Measurements from ENCODE around the gene SYCP1.
"Not testable (repeated sequence)": the region's sequence is repeated elsewhere in the genome, so short reads cannot be mapped to it uniquely, and the experiment has no call there.

The SYCP1 gene, protein sequence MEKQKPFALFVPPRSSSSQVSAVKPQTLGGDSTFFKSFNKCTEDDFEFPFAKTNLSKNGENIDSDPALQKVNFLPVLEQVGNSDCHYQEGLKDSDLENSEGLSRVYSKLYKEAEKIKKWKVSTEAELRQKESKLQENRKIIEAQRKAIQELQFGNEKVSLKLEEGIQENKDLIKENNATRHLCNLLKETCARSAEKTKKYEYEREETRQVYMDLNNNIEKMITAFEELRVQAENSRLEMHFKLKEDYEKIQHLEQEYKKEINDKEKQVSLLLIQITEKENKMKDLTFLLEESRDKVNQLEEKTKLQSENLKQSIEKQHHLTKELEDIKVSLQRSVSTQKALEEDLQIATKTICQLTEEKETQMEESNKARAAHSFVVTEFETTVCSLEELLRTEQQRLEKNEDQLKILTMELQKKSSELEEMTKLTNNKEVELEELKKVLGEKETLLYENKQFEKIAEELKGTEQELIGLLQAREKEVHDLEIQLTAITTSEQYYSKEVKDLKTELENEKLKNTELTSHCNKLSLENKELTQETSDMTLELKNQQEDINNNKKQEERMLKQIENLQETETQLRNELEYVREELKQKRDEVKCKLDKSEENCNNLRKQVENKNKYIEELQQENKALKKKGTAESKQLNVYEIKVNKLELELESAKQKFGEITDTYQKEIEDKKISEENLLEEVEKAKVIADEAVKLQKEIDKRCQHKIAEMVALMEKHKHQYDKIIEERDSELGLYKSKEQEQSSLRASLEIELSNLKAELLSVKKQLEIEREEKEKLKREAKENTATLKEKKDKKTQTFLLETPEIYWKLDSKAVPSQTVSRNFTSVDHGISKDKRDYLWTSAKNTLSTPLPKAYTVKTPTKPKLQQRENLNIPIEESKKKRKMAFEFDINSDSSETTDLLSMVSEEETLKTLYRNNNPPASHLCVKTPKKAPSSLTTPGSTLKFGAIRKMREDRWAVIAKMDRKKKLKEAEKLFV

DNA sequence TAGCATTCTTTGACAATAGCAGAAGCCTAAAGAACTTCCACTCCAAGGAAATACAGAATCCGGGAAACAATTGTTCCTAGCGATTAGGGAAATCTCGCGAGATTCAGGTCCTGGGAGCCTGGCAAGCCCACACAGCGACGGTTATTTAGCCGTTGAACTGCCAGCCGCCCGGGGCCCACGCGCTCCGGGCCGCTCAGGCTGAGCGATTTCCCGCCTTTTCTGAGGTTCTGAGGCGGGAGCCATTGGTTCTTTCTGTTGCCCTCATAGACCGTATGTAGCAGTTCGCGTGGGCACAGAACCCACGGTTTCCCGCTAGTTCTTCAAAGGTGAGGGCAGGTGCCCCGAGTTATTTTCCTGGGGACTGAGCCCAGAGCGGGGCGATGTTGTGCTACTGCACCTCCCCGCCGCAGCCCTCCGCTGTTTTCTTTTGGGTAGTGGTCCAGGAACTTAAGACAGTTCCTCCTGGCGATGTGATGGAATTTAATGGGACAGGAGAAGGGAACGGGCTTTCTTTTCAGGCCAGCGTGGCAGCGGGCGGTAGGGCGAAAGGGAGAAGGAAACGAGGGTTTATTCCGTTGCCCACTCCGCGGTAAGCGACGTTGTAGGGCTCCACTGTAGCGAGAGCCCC lies at the start of gene SYCP1:
TSS of gene SYCP1 (plus strand) at position 171 of the 628 bp plus-strand sequence. CDS start 602 bp downstream, outside the sequence.
- no peak for DNase-seq

DNA sequence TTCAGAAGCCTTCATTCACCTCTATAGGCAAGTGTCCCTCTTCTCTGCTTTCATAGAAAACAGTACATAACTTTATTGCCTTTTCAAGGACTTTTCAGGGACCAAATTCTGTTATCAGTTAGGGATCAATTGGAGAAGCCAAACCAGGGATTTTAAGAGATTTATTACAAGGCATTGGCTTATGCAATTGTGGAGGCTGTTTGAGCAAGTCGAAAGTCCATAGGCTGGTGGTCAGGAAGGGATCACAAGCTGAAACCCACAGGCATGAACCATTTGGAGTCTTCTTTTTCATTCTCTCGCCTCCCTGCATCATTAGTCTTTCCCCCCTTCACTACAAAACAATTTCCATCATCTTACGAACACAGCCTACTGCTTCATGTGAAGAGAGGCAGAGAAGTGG lies 34.8 kb upstream of the SYCP1 start:
- DNase-seq = no peak

- no peak for DNase-seq
These were observed 34.3 kb upstream of the SYCP1 start for GRCh38 chr1:114820392-114820791.

- DNase-seq = no peak
These were observed 32.7 kb upstream of the SYCP1 start for GRCh38 chr1:114821978-114822377.

- no peak for DNase-seq
These were observed 26.4 kb upstream of the SYCP1 start for GRCh38 chr1:114828251-114828650.

GRCh38 chr1:114830075-114830474 lies 24.6 kb upstream of the SYCP1 start:
- not testable (repeated sequence) for DNase-seq

- DNase-seq = no peak
These were observed 23.2 kb upstream of the SYCP1 start for GRCh38 chr1:114831276-114831994.

- no peak for DNase-seq
These were observed 22.6 kb upstream of the SYCP1 start for GRCh38 chr1:114832057-114832456.

DNA sequence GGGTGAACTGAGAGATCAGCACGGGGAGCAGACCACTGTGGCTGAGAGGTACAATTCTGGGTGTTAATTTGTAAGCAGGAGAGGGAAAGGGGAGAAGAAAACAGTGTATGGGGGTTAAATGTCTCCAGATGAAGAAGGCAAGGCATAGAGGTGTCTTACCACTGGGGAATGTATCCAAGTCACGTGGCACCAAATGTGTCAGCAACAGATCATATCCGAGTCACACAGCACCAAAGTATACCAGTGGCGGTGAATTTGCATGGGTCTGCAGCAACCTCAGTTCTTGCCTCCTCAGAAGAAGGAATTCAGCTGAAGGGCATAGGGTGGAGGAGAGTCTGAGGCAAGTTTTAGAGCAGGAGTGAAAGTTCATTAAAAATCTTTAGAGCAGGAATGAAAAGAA lies 21.2 kb upstream of the SYCP1 start:
- DNase-seq = no peak

DNA sequence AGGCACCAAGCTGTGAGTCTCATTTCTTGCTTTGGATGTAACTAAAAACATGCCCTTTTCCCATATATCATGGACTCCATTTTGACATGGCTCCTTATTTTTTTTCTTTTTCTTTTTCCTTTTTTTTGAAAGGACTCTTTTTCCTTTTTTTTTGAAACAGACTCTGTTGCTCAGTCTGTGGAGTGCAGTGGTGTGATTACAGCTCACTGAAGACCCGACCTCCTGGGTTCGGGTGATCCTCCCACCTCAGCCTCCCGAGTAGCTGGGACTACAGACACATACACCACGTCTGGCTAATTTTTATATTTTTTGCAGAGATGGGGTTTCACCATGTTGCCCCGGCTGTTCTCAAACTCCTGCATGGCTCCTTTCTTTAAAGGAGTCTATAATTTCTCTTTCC lies 10.4 kb upstream of the SYCP1 start:
- DNase-seq = no peak

DNA sequence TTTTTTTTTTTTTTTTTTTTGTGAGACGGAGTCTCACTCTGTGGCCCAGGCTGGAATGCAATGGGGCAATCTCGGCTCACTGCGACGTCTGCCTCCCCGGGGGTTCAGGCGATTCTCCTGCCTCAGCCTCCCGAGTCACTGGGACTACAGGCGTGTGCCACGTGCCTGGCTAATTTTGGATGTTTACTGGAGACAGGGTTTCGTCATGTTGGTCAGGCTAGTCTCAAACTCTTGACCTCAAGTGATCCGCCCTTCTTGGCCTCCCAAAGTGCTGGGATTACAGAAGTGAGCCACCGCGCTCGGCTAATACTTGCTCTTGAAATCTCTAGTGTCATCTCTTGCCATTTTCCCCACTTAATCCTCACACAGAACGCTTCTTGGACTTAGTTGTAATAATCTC lies 1.1 kb upstream of the SYCP1 start:
- DNase-seq = no peak

- DNase-seq = no peak
These were observed 6.7 kb downstream of the SYCP1 start for GRCh38 chr1:114861384-114861783.

DNA sequence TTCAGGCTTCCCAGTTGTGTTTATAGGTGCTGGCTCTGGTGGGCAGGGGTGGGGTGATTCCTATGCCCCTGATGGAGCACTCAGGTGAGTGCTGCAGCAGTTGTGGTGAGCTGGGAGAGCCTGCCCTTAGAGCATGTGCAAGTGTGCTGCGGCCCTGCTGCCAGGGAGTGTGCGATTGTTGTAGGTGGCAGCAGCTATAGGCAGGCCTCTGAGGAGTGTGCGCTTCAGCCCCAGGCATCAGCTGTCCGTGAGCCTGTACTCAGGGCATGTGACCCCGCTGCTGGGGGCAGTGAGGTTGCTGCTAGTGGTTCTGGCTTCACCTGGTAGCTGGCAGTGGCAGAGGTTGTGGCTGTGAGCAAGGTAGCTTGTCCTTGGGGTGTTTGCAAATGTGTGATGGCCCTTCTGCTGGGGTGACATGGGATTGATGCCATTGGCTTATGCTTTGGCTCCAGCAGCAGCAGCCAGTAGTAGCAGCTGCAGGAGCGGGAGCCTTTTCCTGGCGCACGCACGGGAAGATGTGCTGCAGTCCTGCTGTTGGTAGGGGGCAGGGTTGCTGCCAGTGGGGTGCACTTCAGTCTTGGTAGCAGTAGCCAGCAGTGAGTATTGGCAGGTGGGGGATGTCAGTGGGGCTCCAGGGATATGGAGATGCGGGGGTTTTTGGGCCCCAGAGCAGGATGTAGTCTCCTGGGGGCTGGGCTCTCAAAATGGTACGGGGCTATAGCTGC lies 37.7 kb downstream of the SYCP1 start:
- no peak for DNase-seq

GRCh38 chr1:114896795-114897194 lies 42.1 kb downstream of the SYCP1 start:
- DNase-seq = no peak

DNA sequence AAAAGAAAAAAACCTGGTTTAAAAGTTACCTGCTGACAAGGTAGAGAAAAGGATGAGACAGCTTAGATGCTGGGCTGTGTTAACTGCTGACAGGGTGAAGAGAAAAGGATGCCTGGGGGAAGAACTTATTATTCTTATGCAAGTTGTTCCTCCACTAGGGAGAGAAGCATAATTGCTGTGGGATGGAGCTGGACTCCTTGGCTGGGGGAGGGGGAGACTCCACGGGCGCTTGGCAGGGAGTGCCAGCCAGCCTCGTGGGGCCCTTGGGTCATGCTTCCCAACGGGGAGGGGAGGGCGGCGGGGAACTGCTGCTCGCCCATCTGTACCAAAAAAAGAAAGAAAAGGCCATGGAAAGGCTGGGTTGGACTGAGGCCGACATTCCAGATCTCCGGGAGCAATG lies 47.2 kb downstream of the SYCP1 start:
- DNase-seq = no peak

GRCh38 chr1:114902343-114902742 lies 47.7 kb downstream of the SYCP1 start:
- DNase-seq = no peak

DNA sequence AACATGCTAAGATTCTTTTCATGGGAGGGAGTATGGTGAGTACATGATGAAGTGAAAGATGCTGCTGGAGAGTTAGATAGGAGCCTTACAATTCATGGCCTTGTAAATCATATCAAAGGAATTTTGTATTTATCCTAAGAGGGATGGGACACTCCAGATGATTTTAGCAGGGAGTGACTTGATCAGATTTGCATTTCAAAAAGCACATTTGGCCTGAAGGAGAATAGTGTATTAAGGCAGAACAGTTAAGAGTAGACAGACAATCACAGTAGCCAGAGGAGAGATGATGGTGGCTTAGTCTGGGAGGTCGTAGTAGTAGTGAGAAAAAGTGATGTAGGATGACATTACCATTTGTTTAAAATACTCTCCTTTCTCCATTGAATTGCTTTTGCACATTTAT lies 48.8 kb downstream of the SYCP1 start:
- DNase-seq = no peak

- not testable (repeated sequence) for DNase-seq
These were observed 61.1 kb downstream of the SYCP1 start for GRCh38 chr1:114915720-114916119.

DNA sequence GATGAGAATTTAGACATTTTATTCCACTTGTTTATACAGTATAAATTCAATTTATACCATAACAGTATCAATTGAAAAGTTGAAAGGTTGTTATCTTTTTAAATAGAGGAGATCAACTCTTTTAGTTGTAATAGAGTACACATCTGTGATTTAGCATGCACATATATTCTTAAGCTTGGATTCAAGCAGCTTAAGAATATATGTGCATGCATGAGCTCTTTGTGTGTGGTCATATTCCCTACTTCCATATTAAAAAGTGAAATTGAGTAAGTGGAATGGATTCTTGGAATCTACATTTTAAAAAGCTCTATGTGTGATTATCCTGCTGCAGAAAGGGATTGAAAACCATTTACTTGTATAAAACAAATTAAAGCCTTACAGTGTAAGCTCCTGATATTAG lies 71.9 kb downstream of the SYCP1 start:
- no peak for DNase-seq

DNA sequence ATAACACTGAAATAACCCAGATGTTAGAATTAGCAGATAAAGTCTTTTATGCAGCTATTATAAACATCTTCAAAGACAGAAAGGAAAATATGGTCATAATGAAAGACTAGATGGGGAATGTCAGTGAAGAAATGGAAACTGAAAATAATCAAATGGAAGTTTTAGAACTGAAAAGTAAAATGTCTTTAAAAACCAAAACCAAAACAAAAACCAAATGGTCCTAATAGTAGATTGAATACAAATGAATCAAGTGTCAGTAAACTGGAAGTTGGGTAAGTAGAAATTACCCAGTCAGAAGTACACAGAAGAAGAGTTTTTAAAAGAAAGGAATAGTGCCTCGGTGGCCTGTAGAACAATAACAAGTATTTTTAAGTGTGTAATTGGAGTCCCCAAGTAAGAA lies 72.7 kb downstream of the SYCP1 start:
- no peak for DNase-seq

- peak; percentile 80 for DNase-seq
These were observed 101.9 kb downstream of the SYCP1 start for GRCh38 chr1:114956570-114956969.

DNA sequence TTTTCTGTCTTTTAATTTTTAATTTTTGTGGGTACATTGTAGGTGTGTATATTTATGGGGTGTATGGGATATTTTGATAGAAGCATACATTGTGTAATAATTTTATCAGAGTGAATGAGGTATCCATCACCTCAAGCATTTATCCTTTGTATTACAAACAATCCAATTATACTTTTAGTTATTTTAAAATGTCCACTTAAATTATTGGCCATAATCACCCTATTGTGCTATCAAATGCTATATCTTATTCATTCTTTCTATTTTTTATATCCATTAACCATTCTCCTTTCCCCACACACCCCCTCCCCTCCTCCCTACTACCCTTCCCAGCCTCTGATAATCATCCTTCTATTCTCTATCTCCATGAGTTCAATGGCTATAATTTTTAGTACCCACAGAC lies 104.8 kb downstream of the SYCP1 start:
- DNase-seq = no peak

Measured in islet precursor cell (in vitro differentiated cells).